Naive thymus-derived CD4-positive, alpha-beta T cell (primary cell): ENCODE data around the gene LHFPL3. TPM values are rescaled to one million over a fixed set of nuclear protein-coding genes. Genes with fewer than 3 reads are reported as not detected.

Experiments
- ATAC-seq: fragments of 150-1000 bp; cut with Tn5 transposase; 2 replicates; pipeline ENCODE4 v1.10.0; 2021; ENCODE audit warnings: mild to moderate bottlenecking, moderate library complexity
- CTCF ChIA-PET: fragments of 350-600 bp; sonication (Branson Sonifier 250); formaldehyde crosslinking; loops from one replicate; lab custom pipeline; 2021; ENCODE audit warnings: antibody characterized with exemption; lab: Charles Lee
- POLR2A ChIA-PET: fragments of 350-600 bp; sonication (Branson Sonifier 250); formaldehyde crosslinking; loops from one replicate; lab custom pipeline; 2021; ENCODE audit warnings: antibody characterized with exemption, inconsistent platforms; lab: Charles Lee
- DNase-seq, 9 donors: peaks; one replicate each; pipeline versions ENCODE4 v3.0.0 to v3.0.0-alpha.2; 2020 to 2022; ENCODE audit warnings: mixed read lengths in 1 of 9
- H3K27ac ChIP-seq: one replicate; pipeline ENCODE4 v1.7.0; 2013; ENCODE audit warnings: mild to moderate bottlenecking, low read depth, low read length, moderate library complexity
- H3K27me3 ChIP-seq, 2 donors: one replicate each; pipeline ENCODE4 v1.7.0; 2013; ENCODE audit warnings: low read length in 2 of 2, mild to moderate bottlenecking in 2 of 2, moderate library complexity in 2 of 2; ENCODE audit not compliant: control insufficient read depth in 2 of 2, insufficient read depth in 2 of 2
- H3K36me3 ChIP-seq, 3 experiments: 1 replicate in 2 of 3; 2 replicates in 1 of 3; pipeline ENCODE4 v1.7.0; 2013; ENCODE audit warnings: low read length in 3 of 3, mild to moderate bottlenecking in 3 of 3, moderate library complexity in 1 of 3; ENCODE audit not compliant: insufficient read depth in 3 of 3, control insufficient read depth in 2 of 3
- H3K4me1 ChIP-seq, 2 donors: one replicate each; pipeline ENCODE4 v1.7.0; 2013; ENCODE audit warnings: low read length in 2 of 2, mild to moderate bottlenecking in 2 of 2, moderate library complexity in 1 of 2; ENCODE audit not compliant: control insufficient read depth in 2 of 2, insufficient read depth in 2 of 2
- H3K4me3 ChIP-seq: 2 replicates; pipeline ENCODE4 v1.7.0; 2013; ENCODE audit warnings: mild to moderate bottlenecking, low read length
- H3K9me3 ChIP-seq, 3 experiments: 1 replicate in 2 of 3; 2 replicates in 1 of 3; pipeline ENCODE4 v1.7.0; 2013; ENCODE audit warnings: low read length in 3 of 3; ENCODE audit not compliant: control insufficient read depth in 2 of 3
- H3K27ac Mint-ChIP-seq, 9 donors: one replicate each; pipeline ENCODE4 v1.8.0; 2020 to 2022; ENCODE audit warnings: mixed read lengths in 9 of 9, mild to moderate bottlenecking in 8 of 9, moderate library complexity in 5 of 9, inconsistent platforms in 2 of 9
- H3K27me3 Mint-ChIP-seq, 5 donors: one replicate each; pipeline ENCODE4 v1.8.0; 2021 to 2022; ENCODE audit warnings: mixed read lengths in 5 of 5, mild to moderate bottlenecking in 1 of 5
- H3K36me3 Mint-ChIP-seq, 5 donors: one replicate each; pipeline ENCODE4 v1.8.0; 2020 to 2022; ENCODE audit warnings: mixed read lengths in 5 of 5, mild to moderate bottlenecking in 3 of 5, inconsistent platforms in 1 of 5
- H3K4me1 Mint-ChIP-seq, 7 donors: one replicate each; pipeline ENCODE4 v1.8.0; 2020 to 2022; ENCODE audit warnings: mixed read lengths in 7 of 7, mild to moderate bottlenecking in 3 of 7, inconsistent platforms in 1 of 7
- H3K4me3 Mint-ChIP-seq, 10 donors: one replicate each; pipeline ENCODE4 v1.8.0; 2020 to 2022; ENCODE audit warnings: mild to moderate bottlenecking in 10 of 10, mixed read lengths in 10 of 10, moderate library complexity in 6 of 10, inconsistent platforms in 2 of 10
- H3K9me3 Mint-ChIP-seq, 11 donors: one replicate each; pipeline ENCODE4 v1.8.0; 2020 to 2022; ENCODE audit warnings: mixed read lengths in 11 of 11, mild to moderate bottlenecking in 4 of 11, inconsistent platforms in 1 of 11, moderate library complexity in 1 of 11
- intact Hi-C, 2 donors: fragments of 100-400 bp; cut with micrococcal nuclease; formaldehyde crosslinking; loops; one replicate each; pipeline ENCODE4 v1.15.1; 2023
- polyA plus RNA-seq, 2 donors: library from polyadenylated mRNA; unstranded; fragments of 300-500 nt; fragmentation: Illumina TruSeq; gene quantifications; one replicate each; pipeline ENCODE4 v1.2.3, GENCODE V29; 2021
- total RNA-seq, 6 experiments: library from RNA in 5 of 6; stranded (reverse) in 5 of 6; gene quantifications; 1 replicate in 5 of 6; 2 replicates in 1 of 6; pipeline ENCODE4 v1.2.3 and lab custom pipeline; 2021 to 2026

The LHFPL3 gene
- total and polyA plus RNA-seq, 7 experiments from 2014 or later = not detected

GRCh38 chr7:104825099-104825498, 496.7 kb downstream of the LHFPL3 start:
- Mint-ChIP-seq H3K27me3 (no peaks in the 10 kb centered on the region), H3K36me3 (no peaks in the 10 kb centered on the region), H3K27ac (no peak overlapping the region), H3K4me1 (no peaks in the 10 kb centered on the region), H3K9me3 (peaks cover 0 to 1% (median 0%) of the 10 kb centered on the region in 11 donors), H3K4me3 (no peak overlapping the region)
- ChIA-PET POLR2A (no interaction called here), CTCF (interaction anchor here (2.5 kb wide), 1 partner anchor 22 kb away, joined by 7 read pairs; no protein-coding TSS in a partner anchor)
- Histone ChIP-seq H3K27me3 (no peaks in the 10 kb centered on the region), H3K9me3 (no peaks in the 10 kb centered on the region), H3K36me3 (no peaks in the 10 kb centered on the region), H3K4me3 (no peak overlapping the region), H3K4me1 (no peaks in the 10 kb centered on the region), H3K27ac (no peak overlapping the region)
- ATAC-seq (no peak), DNase-seq (no peak)
- intact Hi-C loops = no loop called here

GRCh38 chr7:104826135-104826534, 497.7 kb downstream of the LHFPL3 start:
- ChIA-PET CTCF (interaction anchor here (2.5 kb wide), 1 partner anchor 21 kb away, joined by 7 read pairs; no protein-coding TSS in a partner anchor), POLR2A (no interaction called here)
- no peak for ATAC-seq

GRCh38 chr7:104836976-104837375, 508.6 kb downstream of the LHFPL3 start:
- no peak for ATAC-seq
- Histone ChIP-seq H3K4me1 (no peaks in the 10 kb centered on the region), H3K36me3 (no peaks in the 10 kb centered on the region), H3K27me3 (no peaks in the 10 kb centered on the region), H3K9me3 (no peaks in the 10 kb centered on the region), H3K4me3 (no peak overlapping the region), H3K27ac (no peak overlapping the region)
- intact Hi-C loops = no loop called here
- H3K27ac Mint-ChIP-seq = no peak overlapping the region
- no peak overlapping the region for H3K4me3 Mint-ChIP-seq
- no peak for DNase-seq
- no peaks in the 10 kb centered on the region for H3K36me3 Mint-ChIP-seq
- CTCF ChIA-PET = no interaction called here
- no peaks in the 10 kb centered on the region for H3K4me1 Mint-ChIP-seq
- H3K27me3 Mint-ChIP-seq = peaks cover 23 to 38% (median 36%) of the 10 kb centered on the region in 5 donors
- no peaks in the 10 kb centered on the region for H3K9me3 Mint-ChIP-seq
- POLR2A ChIA-PET = no interaction called here

More at GRCh38 chr7:104826135-104826534, 497.7 kb downstream of the LHFPL3 start:
- intact Hi-C loops = no loop called here
- H3K4me1 ChIP-seq = no peaks in the 10 kb centered on the region
- no peaks in the 10 kb centered on the region for H3K27me3 ChIP-seq
- no peak overlapping the region for H3K4me3 Mint-ChIP-seq
- no peak for DNase-seq
- H3K9me3 ChIP-seq = no peaks in the 10 kb centered on the region
- H3K27me3 Mint-ChIP-seq = peaks cover 0 to under 1% (median 0%) of the 10 kb centered on the region in 5 donors
- no peaks in the 10 kb centered on the region for H3K4me1 Mint-ChIP-seq
- no peak overlapping the region for H3K4me3 ChIP-seq
- H3K36me3 Mint-ChIP-seq = no peaks in the 10 kb centered on the region
- H3K36me3 ChIP-seq = no peaks in the 10 kb centered on the region
- H3K27ac Mint-ChIP-seq = no peak overlapping the region
- peaks cover 0 to 4% (median 0%) of the 10 kb centered on the region in 11 donors for H3K9me3 Mint-ChIP-seq
- H3K27ac ChIP-seq = no peak overlapping the region

- Mint-ChIP-seq H3K27me3 (peaks cover 22 to 45% (median 42%) of the 10 kb centered on the region in 5 donors), H3K9me3 (no peaks in the 10 kb centered on the region), H3K4me1 (peaks cover 0 to 2% (median 0%) of the 10 kb centered on the region in 7 donors), H3K27ac (no peak overlapping the region), H3K4me3 (no peak overlapping the region), H3K36me3 (no peaks in the 10 kb centered on the region)
- ATAC-seq (no peak), DNase-seq (no peak)
- H3K4me1 ChIP-seq = no peaks in the 10 kb centered on the region
- POLR2A ChIA-PET = no interaction called here
- no peak overlapping the region for H3K4me3 ChIP-seq
- intact Hi-C loops = no loop called here
- no peaks in the 10 kb centered on the region for H3K27me3 ChIP-seq
- H3K27ac ChIP-seq = no peak overlapping the region
- CTCF ChIA-PET = interaction anchor here (1.1 kb wide), 1 partner anchor 9 kb away, joined by 3 read pairs; no protein-coding TSS in a partner anchor
- H3K36me3 ChIP-seq = no peaks in the 10 kb centered on the region
- H3K9me3 ChIP-seq = no peaks in the 10 kb centered on the region
Measured at GRCh38 chr7:104838537-104839299, 510.3 kb downstream of the LHFPL3 start.

GRCh38 chr7:104839842-104840241, 511.4 kb downstream of the LHFPL3 start:
- ChIA-PET CTCF (no interaction called here), POLR2A (no interaction called here)
- Mint-ChIP-seq H3K9me3 (no peaks in the 10 kb centered on the region), H3K36me3 (no peaks in the 10 kb centered on the region), H3K27me3 (peaks cover 16 to 39% (median 34%) of the 10 kb centered on the region in 5 donors), H3K4me3 (no peak overlapping the region), H3K27ac (no peak overlapping the region), H3K4me1 (peaks cover 0 to 2% (median 0%) of the 10 kb centered on the region in 7 donors)
- Histone ChIP-seq H3K4me3 (no peak overlapping the region), H3K36me3 (no peaks in the 10 kb centered on the region), H3K27ac (no peak overlapping the region), H3K9me3 (no peaks in the 10 kb centered on the region), H3K4me1 (no peaks in the 10 kb centered on the region), H3K27me3 (no peaks in the 10 kb centered on the region)
- intact Hi-C loops = loop anchor here (10.0 kb wide), 2 partner anchors 195 to 1545 kb away; partner anchors contain the start of gene PMPCB (in 1 of the 2)
- DNase-seq (no peak), ATAC-seq (no peak)

- no peaks in the 10 kb centered on the region for H3K36me3 ChIP-seq
- no peak overlapping the region for H3K4me3 ChIP-seq
- POLR2A ChIA-PET = no interaction called here
- ATAC-seq (no peak), DNase-seq (no peak)
- no peaks in the 10 kb centered on the region for H3K27me3 ChIP-seq
- H3K27ac ChIP-seq = no peak overlapping the region
- Mint-ChIP-seq H3K4me3 (no peak overlapping the region), H3K9me3 (no peaks in the 10 kb centered on the region), H3K36me3 (no peaks in the 10 kb centered on the region), H3K27me3 (peaks cover 18 to 41% (median 36%) of the 10 kb centered on the region in 5 donors), H3K27ac (no peak overlapping the region), H3K4me1 (peaks cover 0 to 2% (median 0%) of the 10 kb centered on the region in 7 donors)
- no peaks in the 10 kb centered on the region for H3K4me1 ChIP-seq
- intact Hi-C loops = loop anchor here (10.0 kb wide), 2 partner anchors 197 to 1547 kb away; partner anchors contain the start of gene PMPCB (in 1 of the 2)
- H3K9me3 ChIP-seq = no peaks in the 10 kb centered on the region
- CTCF ChIA-PET = interaction anchor here (0.5 kb wide), 1 partner anchor 1324 kb away, joined by 4 read pairs; no protein-coding TSS in a partner anchor
Measured at GRCh38 chr7:104841798-104842197, 513.4 kb downstream of the LHFPL3 start.
